ENCODE results near the gene PCDHA9.
"Not testable (repeated sequence)": the region's sequence is repeated elsewhere in the genome, so short reads cannot be mapped to it uniquely, and the experiment has no call there.

GRCh38 chr5:140802381-140802780 lies 45.8 kb upstream of the PCDHA9 start:
- not testable (repeated sequence) for TF ChIP-seq CTCF (IDR thresholded peaks at IDR 0.05); EP300 (IDR thresholded peaks at IDR 0.05; ENCODE audit: low read depth); POLR2A (IDR thresholded peaks at IDR 0.05); POLR2AphosphoS5 (IDR thresholded peaks at IDR 0.05)

Data from transverse colon (tissue), 4 donors.